HG03354 (cell line): ENCODE measurements around the gene CNNM2.

Experiments
- ATAC-seq: cut with Tn5 transposase; IDR thresholded peaks from one replicate; pipeline ENCODE4 v1.9.1; 2021; ENCODE audit warnings: mild to moderate bottlenecking; ENCODE audit not compliant: unreplicated experiment, poor library complexity, severe bottlenecking

The CNNM2 gene

DNA sequence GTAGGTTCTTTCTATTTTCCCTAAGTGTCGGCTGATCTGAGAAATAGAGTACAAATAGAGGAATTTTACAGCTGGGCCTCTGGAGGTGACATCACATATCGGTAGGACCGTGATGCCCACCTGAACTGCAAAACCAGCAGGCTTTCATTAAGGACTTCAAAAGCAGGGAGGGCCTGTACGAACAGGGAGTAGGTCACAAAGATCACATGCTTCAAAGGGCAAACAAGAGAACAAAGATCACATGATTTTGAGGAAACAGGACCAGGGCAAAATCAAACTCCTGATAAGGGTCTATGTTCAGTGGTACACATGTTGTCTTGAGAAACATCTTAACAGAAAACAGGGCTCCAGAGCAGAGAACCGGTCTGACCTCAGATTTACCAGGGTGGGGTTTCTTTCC lies 88.9 kb downstream of the CNNM2 start:
- ATAC-seq, result no peak

DNA sequence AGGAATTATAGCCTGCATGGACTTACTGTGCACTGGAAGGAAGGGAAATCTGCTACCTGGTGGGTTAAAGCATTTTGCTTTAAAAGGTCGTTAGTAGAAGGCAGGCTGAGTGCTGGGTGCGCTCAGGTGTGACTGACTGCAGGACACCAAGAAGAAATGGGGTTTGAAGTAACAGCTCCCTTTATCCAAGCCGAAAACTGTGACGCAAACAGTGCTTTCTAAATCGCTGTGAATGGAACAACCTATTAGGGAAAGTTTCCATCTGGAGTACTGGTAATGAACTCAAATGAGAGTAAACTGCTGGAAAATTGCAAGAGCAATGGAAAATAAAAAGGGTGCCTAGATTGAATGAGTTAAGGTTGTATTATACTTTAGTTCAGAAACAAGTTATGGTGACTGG lies 95.3 kb downstream of the CNNM2 start:
- ATAC-seq, result no peak

DNA sequence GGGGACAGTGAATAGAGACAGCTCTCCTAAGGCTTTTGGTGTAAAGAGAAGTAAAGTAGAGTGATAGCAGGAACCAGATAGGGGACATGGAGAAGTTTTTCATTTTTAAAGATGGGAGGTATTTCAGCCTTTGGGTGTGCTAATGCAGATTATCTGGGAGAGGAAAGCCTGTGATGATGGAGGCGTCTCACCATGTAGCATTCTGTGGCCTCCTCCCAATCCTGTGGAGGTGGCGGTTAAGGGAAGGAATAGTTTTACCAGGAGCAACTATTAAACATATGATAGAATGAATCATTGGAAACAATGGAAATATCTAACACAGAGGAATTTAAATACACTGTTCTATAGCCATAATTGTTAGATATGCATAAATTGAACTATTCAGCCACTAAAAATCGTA lies 101.3 kb downstream of the CNNM2 start:
- ATAC-seq, result no peak

DNA sequence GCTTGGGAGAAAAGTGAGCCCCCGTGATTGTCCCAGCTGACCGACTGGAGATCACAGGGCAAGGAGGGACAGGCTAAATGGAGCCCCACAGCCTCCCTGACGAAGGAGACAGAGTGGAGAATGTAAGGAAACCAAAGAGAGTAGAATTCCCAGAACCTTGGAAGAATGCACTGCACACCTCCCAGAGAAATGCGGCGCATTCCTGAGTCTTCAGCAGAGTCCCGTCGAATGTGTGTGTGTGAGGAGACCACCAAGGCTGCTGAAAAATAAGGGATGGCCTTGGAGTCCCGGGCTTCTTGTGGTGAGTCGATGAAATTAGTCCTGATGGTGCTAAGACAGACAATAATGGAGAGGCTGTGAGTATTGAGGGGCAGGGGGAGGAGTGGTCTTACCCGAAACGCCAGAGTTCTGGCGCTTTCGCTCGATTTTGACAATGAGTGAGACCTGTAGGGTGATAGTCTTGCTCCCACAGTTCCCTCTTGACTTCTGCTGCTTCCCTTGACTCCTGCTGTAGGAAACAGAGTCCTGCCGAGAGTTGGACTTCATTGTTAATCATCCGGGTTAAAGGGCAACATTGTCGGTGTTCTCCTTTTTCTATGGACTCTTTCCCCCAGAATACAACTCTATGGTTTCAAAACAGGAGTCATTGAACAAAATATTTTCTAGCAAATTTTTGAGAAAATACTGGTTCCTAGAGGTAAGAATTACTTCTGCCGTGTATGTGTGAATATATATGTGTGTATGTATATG lies 103.2 kb downstream of the CNNM2 start:
- ATAC-seq, result no peak

DNA sequence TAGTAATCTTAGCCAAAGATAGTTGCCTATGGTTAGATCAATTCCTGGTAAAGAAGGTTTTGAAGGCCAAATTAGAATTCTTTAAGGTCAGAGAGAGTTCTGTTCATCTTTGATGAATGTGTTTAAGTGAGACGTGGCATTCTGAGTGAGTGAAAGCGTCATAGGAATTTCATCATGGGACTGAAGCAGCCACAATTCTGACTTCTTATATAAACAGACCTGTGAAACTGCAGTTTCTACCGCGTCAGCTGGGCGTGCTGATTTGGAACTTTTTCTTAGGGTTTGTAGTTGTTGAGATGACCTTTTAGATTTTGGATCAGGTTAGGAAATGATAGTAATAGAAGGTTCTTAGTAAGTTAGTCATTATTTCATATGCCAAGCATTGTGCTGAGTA lies 103.8 kb downstream of the CNNM2 start:
- ATAC-seq, result no peak

DNA sequence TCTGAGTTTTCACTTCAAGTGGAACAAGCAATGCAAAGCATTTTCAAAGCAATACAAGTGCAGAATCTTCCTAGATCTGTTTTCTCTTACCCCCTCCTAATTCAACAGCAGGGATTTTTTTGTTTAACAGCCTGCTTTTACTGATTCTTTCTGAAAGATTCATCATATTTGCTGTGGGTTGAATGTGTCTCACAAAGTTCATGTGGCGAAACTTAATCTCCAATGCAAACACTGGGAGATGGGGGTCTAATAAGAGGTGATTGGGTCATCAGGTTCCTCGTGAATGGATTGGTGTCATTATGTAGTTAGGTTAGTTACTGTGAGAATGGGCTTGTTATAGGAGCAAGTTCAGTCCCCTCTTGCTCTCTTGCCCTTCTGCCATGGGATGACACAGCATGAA lies 107.6 kb downstream of the CNNM2 start:
- no peak for ATAC-seq

DNA sequence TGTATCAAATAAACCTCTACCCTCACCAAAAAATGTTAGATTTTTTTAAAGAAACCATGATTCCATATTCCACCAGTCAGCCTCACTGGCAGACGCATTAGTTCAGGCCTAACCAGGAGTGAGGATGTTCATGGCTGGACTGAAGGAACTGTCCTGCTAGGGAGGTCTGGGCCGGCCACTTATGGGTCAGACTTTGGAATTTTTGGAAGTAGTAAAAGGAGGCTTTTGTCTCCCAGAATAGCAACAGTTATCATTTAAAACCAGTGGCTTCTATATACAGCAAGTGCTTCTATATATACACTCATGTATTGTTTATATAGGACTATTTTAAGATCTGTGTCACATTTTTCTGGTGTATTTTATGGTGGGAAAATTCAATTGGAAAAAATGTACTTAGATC lies 120.5 kb downstream of the CNNM2 start:
- no peak for ATAC-seq

DNA sequence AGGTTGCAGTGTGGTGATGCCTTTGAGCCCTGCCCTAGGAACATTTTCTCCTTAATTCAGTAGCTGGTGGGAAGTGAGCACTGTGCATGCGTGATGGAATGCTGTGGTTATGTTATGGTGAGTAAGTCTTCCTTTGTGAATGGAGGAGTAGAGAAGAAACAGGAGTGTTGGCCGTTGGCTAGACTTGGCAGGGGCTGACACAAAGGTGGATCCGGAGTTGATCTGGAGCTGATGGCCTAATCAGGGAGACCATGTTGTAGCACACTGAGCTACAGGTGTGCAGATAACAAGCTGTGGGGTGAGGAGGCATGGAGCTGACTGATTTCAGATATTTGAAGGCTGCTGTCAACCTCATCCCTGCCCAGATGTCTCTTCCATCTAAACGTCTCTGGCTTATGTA lies 122.3 kb downstream of the CNNM2 start:
- no peak for ATAC-seq

DNA sequence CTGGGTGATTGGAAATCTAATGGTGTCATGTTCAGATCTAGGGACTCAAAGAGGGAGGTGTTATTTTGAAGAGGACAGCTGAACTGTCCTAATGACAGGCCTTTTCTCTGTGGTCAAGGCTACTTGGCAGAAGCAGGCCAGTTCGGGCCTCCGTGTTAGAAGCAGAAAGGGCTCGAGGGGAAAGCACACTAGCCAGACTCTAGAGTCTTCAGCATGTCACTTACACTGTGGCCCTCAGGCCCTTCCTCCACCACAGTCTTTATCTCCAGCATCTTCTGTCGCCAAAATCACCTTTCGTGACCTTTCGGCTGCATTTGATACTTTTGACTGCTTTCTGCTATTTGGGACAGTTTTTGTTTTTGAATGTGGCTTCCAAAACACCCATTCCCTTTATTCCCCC lies 123.3 kb downstream of the CNNM2 start:
- no peak for ATAC-seq

DNA sequence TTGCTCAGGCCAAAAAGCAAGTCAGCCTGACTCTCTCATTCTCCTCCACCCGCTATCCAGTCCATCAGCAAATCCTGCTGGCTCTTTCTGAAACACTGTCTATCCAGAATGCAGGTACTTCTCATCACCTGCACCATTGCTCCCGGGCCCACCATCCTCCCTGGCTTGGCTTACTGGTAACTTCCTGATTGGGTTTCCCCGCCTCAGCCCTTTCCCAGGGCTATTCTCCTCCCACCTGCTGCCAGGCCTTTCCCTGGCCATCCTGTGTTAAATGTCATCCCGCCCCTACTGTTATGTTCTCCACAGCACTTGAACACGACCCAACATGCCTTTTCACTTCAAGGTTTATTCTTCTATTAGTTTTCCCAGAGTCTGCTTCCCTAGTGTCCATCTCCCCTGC lies 124.0 kb downstream of the CNNM2 start:
- ATAC-seq, result no peak

DNA sequence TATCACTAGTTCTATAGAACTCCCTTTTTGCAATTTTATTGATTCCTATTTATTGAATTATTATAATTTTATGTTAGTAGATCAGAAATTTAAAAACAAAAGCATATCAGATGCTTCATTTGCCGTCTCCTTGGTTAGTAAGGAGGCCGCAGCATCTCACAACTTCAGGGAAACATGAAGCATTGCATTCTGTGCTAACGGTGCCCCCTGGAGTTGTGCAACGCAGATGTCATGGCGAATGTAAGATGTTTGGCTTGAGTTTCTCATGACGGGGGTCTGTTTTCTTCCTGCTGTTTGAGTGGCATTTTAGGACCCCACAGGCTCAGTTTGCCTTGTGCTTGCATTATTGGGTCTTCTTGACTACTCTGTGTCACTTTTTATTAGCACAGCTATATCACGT lies 124.8 kb downstream of the CNNM2 start:
- no peak for ATAC-seq

DNA sequence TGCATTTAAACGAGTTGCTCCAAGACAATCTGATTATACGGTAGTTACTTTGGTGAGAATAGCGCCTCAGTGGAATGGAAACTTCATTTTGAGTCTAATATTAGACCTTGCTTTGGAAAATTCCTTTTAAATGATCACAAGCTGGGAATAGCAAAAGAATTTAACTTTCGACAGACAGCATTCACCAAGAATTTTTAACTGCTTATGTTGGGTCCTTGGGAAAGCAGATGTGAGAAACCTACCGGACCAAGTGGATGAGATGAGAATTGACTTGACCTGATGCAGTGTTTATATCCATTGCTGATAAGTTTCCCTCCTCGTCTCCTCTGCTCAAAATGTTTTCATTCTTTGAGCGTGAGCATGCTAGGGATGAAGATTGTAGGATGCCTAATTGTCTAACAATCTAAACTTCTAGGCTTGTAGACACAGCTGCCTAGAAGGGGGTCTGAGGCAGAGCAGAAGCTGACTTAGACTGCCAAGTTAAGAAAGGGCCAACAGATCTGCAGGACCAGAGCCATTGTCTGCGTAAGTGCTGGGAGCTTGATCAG lies 126.9 kb downstream of the CNNM2 start:
- ATAC-seq, result no peak

DNA sequence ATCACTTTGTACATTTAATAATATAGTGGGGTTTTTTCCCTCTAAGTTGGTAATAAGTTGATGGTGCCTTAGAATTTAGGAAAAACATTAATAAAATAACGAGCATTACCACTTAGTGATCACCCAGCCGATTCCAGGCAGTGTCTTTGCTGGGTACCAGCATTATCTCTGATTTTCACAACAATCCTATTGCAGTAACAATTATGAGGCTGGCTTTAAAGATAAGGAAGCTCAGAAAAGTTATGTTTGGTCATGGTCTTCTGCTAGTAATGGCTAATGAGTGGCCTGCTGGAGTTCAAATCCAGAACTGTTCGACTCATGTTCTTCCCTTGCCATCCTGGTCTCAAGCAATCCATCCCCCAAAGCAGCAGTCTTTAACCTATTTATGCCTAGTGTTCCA lies 127.9 kb downstream of the CNNM2 start:
- no peak for ATAC-seq

DNA sequence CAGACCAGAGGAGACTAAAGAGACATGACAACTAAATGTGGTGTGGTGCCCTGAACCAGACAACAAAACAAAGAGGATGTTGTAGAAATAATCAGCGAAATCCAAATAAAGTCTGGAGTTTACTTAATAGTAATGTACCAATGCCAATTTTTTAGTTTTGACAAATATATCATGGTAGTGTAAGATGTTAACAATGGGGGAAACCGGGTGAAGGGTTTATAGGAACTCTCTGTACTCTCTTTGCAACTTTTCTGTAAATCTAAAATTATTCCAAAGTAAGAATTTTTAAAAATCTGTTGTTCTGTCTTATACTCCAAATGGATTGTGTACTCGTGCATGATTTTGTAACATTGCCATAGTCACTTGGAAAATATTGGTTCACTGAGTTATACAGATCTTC lies 129.3 kb downstream of the CNNM2 start:
- no peak for ATAC-seq

DNA sequence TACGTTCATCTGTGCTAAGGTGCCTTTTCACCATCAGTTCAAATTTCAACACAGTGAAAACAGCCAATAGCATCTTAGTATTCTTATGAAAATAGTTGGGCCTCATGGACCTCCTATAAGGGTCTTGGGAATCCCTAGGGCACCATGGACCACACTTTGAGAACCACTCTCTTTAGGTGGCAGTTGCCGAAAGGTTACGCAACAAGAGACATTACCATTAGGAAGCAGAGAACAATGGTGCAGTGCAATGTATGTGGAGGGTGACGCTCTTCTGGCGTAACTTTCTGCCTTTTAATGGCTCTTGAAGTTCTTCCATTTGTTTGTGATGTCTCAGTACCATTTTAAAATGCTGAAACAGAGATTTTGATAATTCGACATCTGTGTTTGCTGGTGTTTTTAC lies 131.1 kb downstream of the CNNM2 start:
- no peak for ATAC-seq

DNA sequence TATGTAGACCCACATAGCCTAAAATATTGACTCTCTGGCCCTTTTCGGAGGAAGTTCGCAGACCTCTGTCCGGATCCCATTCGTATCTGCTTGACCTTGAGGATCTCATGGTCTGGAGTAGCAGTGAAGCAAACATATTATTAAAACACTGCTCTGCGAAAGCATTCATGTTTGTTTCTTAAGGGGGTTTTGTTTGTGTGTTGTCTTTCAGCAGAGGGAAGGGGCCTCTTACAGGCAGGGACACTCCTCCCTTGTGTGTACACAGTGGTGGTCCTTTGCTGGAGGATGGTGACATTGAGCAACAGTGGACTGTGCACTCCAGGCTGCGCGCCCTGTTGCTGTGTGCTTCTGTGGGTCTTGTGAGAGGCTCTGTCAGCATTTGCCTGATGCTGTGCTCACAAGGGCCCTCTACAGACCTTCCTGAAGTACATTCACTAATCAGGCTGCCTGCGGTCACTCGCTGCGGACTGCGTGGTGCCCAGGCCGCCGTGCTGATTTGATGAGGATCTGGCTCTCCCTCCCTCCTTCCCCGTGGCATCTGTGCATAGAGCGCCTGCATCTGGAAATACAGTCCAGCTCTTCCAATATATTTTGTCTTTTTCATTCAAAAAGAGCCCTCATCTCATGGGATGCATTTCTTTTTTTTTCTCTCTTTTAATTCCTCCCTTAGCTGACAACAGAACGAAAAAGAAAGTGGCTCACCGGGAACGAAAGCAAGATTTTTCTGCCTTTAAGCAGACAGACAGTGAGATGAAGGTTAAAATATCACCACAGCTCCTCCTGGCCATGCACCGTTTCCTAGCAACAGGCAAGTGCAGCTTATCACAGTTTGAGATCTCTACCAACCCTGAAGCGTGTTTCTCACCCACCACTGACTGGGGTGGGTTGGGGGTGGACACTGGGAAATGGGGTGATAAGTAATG lies 135.8 kb downstream of the CNNM2 start:
- ATAC-seq, result peak; percentile 92

DNA sequence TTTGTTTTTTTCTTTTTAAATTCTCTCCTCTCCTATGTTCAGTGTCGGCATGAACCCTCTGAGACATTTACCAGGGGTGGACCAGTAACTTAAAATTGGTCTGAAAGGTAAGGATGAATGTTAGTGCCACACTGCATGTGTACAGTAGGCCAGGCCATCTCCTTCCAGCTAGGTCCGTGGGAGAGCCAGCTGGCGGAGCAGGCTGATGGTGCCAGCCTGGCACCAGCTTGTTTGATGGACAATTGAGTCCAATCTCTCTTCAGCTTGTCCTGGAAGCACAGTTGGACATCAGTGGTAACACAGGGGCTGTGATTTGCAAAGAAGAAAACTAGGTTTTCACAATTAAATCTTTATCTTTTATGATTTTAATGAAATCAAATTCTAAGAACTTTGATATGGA lies 136.5 kb downstream of the CNNM2 start:
- ATAC-seq, result peak; percentile 17

DNA sequence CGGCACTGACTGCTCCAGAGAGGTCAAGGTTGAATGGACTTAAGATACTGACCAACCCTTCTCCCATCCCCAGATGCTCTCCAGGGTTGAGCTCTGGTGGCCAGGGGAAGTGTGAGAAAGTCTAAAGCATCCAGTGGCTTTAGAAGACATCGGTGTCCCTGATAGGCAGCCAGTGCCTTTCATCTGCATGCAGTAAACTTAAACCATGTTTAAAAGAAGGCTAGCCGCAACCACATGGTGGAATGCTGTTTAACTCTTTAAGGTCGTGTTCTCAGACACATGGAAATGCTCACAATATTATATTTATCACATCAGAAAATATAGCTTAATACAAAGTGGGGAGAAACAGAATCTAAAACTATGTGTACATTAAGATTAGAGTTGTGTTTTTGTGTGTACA lies 137.0 kb downstream of the CNNM2 start:
- ATAC-seq, result no peak

DNA sequence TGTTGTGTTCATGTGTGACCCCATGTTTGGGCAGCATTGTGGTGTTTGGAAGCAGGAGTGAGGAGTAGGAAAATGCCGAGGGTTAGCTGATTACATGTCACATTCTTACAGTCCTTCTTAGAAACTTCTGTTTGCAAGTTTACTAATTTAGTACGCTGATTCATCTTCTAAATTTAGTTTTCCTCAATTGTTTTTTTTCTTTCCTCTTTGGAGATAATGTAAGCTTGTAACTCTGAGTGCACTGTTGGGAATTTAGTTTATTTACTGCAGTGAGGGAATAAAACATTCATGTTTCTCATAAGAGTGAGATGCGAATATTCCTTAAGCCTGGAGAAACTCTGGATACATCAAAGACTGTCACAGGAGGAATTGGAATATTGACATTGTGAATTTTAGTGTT lies 139.9 kb downstream of the CNNM2 start:
- no peak for ATAC-seq

DNA sequence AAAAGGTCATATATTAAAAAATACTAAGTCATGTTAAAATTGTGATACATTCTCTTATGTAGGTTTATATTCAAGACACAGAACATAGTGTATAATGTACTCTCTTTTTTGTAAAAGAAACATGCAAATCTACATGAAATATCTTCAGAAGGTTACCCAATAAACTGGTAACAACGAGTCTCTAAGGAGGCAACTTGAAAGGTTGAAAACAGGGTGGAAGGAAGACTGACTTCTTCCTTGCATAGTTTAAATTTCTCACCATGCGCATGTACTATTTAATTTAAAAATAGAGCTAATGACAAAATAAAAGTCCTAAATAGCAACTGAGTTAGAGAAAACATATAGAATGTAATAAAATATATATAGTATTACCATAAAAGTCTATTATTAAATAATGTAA lies 142.5 kb downstream of the CNNM2 start:
- no peak for ATAC-seq
